MV-4-11 (cell line): ENCODE data around the gene GP1BB.
A peak's percentile ranks its signal among the peaks of the same experiment; 100 is the strongest.

Source experiments
- DNase-seq: peaks from one replicate; lab custom pipeline; 2025; lab: John Stamatoyannopoulos, UW

Gene GP1BB

DNA sequence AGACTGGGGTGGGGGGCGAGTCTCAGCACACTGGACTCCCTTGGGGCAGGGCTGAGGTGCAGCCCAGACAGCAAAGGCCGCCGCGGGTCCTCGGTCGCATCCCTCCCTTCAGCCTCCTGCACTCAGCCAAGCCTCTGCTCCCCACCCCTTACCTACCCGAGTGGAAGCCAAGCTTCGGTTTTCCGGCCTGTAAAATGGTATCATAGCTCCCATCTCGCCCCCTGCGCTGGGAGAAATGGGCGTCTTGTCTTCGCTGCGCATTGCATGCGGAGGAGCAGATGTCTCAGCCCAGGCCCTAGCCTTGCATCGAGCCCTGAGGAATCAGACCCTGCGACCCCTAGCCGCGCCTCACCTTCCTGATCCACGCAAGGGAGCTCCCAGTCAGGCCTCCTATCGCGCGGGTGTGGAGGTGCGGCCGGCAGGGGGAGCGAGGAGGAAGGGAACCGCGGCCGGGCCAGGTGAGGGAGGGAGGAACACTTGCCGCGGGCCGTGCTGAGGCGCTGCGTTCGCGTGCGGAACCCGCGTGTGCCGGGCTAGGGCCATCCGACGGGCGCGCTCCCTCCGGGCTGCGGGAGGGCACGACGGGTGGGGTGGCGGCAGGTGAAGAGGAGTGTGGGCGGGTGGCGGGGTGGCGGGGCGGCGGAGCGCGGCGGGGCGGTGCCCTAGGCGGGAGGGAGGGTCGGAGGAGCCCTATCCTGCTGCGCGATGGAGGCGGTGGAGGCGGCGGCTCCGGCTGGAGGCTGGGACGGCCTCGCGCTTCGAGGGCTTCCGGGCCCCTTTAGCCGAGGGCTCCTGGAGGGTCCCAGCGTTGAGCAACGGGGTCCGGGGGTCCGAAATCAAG lies 33.2 kb downstream of the GP1BB start:
- DNase-seq = no peak

DNA sequence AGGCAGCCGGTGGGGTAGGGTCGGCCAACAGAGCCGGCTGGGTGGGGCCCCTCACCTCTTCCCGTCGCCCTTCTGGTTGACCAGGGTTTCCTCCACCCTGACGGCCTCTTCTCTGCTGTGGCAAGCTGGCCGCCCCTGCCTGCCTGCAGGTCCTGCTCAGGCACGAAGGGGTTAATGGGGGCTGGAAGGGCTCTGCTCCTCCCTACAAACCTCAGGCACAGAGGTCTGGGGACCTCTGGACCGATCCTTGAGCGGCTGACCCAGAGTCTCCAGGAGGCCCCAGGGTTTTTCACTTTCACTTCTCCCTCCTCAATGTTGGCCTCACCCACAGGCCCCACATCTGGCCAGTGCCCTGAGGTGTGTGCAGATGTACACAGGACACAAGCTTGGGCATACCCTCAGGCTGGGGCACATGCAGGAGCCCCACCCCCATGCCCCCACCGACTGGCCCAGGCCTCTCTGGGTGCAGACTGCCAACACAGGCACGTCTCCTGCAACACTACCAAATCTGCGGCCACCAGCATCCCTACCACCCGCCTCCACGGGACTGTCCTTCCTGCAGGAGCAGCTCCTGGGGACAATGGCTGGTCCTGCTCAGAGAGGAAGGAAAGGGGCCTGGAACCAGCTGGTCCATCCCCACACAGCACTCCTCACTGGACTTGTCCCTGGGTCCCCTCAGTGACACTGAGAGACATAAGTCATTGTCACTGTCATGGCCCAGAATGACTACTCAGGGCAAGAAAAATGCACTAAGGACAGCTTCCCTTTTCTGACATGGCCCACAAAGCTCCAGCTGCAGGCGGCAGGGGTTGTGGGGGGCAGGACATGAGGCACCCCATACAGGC lies 34.0 kb downstream of the GP1BB start:
- DNase-seq = peak; percentile 89

DNA sequence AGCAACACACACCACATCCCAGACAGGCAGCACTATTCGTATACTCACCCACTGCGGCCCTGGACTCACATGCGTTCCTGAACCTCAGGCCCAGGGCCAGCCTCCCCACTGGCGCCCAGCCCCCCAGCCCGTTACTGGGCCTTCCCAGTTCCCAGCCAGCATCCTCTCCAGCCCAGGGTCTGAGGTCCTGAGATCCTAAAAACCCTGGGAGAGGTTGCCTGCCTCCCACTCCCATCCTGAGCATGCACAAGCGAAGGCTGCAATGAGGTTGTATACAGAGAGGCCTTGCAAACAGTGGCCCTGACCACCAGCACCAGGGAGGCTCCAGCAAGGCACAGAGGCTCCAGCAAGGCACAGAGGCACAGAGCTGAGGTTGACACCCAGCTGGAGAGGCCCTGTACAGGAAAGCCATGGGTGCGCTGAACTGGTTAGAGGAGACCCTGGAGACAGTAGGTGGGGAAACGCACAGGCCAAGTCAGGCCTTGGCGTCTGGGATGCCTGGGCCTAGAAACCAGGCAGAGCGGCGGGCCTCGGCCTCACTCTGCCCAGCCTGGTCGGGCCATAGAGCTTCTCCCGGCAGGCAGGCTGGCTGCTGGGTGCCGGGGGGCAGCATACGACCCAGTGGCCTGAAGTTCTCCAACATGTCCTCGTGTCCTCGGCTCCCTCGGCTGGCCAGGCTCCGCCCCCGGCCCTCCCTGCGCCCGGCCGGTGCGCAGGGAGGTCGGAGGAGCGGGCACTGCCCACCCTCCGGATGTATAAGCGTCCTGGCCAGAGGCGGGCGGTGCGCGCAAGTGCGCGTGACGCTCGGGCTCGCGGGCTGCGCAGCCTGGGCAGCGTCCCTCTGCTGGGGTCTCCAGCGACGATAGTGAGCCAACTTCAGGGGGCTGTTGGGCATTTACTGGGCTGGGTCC lies 34.9 kb downstream of the GP1BB start:
- DNase-seq = no peak

DNA sequence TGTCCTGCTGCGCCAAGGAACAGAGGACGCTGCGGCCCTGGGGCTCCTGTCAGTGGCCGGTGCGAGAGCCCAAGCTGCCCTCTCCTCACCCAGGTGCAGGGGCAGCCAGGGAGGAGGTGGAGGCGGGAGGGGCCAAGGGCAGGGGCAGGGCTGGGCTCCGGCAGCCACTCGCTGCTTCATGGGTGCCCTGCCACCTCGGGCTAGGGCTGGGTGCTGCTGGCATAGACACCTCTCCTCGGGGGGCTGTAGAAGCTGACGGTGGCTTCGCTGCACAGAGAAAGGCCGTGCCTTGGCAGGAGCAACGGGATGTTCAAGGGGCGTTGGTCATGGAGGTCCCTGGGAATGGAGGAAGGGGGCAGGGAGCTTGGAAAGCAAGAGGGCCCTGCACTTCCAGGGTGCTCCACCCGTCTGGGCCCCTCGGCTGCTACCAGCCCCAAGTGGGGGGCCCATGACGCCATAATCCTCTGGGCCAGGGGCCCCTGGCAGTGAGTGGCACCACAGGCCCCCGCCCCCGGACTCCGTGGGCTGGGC lies 35.6 kb downstream of the GP1BB start:
- no peak for DNase-seq

DNA sequence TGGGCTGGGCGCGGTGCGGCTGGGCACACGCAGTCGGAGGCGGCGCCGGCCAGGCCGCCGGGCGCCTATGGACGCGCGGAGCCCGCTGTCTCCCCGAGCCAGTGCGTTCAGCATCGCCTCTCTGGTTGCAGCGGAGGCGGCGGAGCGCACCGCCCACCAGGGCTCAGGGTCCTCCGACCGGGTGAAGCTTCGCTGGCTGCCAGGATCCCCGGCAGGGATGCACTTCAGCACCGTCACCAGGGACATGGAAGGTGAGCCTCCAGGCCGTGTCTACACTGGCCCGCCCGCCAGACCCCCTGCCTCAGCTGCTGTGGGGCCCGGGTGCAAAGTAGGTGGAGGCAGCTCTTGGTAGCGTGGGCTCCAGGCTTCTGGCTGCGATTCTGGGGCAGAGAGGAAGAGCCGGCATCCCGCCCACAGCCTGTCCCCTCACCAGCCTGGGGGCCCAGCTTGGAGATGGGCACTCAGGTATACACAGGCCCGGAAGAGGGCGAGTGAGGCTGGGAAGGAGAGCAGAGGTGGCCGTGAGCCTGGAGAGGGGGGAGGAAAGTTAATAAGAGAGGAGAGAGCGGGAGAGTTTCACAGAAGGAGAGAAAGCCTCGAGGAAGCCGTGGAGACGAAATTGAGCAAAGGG lies 36.2 kb downstream of the GP1BB start:
- DNase-seq = no peak

DNA sequence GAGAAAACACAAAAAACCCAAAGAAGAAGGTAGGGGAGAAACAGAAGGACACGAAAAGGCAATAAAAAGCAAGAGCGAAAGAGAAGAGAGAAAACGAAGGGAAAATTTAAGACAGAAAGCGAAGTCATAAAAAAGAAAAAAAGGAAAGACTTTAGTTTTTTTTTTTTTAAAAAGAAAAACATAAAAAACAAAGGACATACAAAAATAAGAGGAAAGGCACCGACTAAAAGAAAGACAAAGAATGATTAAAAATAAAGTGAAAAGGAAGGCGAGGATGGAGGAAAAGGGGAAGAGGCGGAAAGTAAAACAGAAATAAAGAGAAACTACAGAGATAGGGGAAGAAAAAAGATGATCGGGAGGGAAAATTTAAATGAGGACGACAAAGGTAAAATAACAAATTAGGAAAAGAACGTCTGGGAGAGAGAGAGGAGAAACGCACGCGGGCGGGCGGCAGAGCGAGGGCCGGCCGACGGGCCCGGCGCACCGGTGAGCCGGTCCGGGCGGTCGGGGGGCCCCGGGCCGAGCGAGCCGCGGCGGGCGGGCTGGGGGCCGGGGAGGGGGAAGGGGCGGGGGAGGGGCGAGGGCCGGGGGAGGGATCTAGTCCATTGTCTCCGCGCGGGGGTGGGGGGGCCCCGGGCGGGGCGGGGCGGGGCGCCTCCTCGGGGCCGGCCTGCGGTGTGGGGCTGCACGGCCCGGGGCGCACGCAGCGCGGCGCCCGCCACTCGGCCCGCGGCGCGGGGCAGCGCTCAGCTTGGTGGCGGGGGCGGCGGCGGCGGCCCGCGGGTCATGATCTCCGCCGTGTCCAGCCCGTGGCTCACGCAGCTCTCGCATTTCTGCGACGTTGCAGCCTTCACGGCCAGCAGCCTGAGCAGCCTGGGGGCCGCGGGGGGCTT lies 37.0 kb downstream of the GP1BB start, which contains the start of gene TBX1:
Gene TBX1 (plus strand): TSS at position 721 of the 893 bp plus-strand sequence. CDS start 66 bp downstream, at position 787.
- DNase-seq = no peak

DNA sequence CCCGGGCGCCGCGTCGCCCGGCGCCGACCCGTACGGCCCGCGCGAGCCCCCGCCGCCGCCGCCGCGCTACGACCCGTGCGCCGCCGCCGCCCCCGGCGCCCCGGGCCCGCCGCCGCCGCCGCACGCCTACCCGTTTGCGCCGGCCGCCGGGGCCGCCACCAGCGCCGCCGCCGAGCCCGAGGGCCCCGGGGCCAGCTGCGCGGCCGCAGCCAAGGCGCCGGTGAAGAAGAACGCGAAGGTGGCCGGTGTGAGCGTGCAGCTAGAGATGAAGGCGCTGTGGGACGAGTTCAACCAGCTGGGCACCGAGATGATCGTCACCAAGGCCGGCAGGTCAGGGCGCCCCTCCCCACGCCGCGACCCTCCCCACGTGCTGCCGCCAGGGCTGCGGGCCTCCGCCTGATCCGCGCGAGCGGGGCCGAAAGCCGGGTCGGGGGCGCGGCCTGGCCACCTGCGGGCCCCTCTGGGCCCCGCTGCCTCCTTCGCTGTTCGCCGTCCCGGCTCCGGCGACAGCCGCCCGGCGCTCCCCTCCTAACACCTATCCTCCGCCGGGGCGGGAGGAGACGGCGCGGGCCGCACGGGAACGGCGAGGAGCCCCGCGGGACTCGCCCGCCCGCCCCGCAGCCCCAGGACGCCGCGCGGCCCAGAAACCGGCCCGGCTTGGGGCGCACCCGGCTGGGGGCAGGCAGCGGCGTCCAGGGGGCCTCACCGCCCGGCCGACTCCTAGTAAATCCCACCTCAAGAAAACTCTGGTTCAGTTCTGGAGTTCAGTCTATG lies 37.8 kb downstream of the GP1BB start:
- DNase-seq = no peak

DNA sequence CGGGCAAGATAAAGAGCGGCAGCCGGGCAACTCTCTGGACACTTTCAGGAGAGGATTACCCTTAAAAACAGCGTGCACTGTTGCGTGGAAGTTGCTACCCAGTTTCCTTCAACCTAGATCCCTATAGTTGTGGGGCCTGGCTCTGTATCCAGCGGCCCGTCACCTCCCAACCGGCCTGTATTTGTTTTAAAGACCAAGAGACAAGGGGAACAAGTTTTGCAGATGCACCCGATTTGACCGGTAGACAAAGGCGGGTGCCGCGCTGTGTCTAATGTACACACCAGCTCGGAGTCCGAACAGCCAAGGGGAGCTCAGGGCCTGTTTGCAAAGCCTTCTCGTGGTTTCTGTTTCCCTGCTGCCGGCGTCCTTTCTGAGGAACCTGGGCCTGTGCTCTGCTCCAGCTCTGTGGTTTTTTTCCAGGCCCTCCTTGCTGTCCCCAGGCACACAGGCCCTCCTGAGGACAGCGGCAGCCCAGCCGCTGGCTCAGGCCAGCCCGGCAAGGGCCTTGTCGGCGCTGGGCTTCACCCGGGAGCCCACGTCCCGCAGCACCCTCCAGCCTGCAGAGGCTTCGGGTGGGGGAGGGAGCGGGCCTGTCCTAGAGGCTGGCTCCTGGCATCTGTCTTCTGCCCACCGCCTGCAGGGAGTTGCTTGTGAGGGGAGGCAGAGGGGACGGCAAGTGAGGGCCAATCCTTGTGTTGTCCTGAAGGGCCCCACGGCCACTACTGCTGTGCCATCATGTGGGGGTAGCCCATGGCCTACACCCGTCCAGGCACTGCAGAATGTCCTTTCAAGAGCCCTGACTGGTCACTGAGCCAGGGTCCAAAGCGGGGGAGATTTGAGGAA lies 38.6 kb downstream of the GP1BB start:
- peak; percentile 23 for DNase-seq

DNA sequence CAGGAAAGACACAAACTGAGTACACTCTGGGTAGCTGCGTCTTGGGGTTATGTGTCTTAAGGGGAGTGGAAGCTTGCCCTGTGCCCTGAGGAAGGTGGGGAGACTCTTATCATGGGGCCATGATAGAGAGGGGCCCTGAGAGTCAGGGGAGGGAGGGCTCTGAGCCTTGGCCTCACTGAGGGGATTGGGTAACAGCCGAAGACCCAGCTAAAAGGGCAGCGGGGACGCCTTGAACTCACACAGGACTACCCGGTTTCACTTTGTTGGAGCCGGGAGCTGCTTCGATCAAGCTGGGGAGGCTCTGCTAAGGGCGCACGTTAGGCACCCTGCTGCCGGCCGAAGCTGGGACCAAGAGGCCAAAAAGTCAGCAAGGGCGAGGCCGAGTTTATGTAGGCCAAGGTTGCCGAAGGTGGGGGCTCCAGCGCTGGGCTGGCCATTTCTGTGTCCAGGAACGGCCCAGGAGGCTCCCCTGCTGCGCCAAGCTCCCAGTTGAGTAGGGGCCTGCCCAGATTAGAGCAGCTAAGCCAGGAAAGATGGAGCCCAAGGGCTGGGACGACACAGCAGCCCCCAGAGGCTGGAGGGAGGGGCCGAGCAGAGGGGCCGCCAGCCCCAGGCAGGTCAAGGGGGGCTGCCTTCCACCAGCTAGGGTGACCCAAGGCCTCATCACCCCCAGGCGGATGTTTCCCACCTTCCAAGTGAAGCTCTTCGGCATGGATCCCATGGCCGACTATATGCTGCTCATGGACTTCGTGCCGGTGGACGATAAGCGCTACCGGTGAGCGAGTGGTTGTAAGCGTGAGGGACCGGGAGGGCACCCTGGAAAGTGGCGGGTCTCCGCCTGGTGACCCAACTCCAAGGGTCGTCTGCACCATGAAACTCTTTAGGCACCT lies 39.5 kb downstream of the GP1BB start:
- no peak for DNase-seq

DNA sequence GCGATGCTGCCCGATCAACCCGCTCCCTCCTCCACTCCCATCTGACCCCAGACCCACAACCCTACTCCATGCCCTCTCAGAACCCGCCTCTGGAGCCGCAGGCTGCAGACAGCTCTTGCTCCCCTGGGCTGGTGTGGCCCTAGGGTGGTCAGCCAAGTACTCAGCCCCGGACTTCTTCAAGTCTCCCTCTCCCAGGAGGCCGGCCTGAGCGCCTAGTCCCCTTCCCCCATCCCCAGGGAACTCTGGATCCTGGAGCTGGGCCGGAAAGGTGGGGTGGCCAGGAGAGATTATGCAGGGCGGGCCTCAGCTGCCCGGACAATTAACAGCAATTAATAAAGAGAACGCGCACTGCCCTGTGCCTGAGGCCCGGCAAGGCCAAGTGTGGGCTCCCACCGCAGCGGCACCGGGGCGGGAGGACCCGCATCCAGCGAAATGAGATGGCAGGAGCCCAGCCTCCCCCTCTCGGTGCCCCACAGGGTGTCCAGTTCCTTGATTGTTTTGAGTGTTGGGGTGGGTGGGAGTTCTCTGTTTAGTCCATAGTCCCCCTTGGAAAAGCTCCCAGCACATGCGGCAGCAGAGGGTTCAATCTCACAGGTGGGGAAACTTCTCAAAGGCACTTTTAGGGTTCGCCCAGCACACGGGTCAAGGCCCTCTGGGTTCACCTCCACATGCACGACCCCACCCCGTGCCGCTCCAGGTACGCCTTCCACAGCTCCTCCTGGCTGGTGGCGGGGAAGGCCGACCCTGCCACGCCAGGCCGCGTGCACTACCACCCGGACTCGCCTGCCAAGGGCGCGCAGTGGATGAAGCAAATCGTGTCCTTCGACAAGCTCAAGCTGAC lies 40.3 kb downstream of the GP1BB start:
- DNase-seq = no peak

DNA sequence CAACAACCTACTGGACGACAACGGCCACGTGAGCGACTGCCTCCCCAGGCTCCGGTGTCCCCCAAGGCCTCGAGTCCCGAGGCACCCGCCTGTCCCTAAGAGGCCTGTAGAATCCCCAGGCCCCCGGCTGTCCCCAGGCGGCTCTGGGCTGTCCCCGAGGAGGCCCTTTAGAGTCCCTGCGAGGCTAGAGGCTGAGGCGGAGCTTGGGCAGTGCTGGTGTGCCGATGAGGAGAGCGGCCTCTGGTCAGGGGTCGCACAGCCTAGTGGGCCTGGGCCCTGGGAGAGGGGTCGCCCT lies 40.9 kb downstream of the GP1BB start:
- DNase-seq = no peak

DNA sequence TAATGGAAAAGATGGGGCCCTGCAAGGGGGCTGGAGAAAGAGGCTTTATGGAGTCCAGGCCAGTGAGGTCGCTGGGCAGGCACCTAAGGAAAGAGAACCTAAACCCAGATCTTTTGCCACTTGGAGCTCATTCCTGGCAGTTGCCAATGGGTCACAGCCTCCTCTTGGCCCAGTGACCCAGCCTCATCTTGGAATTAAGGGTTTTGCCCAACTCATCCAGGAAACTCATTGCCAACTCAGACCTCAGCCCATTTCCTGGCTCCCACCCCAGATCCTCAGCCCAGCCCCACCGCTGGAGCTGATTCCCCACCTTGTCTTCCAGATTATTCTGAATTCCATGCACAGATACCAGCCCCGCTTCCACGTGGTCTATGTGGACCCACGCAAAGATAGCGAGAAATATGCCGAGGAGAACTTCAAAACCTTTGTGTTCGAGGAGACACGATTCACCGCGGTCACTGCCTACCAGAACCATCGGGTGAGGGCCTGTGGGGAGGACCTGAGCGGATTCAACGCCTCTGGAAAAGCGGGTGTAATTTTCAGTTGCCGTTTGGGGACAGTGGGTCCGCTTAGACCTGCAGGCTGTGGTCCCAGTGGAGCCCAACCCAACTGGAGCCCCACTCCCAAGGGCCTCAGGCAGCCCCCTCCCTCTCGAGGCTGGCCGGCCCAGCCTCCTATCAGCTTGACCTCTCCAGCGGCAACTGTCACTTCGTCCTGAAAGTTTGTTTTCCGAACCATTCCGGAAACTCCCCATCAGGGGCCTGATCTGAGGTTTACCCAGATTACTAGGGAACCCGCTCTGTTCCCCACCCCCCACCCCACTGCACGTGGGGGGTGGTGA lies 41.5 kb downstream of the GP1BB start:
- no peak for DNase-seq

DNA sequence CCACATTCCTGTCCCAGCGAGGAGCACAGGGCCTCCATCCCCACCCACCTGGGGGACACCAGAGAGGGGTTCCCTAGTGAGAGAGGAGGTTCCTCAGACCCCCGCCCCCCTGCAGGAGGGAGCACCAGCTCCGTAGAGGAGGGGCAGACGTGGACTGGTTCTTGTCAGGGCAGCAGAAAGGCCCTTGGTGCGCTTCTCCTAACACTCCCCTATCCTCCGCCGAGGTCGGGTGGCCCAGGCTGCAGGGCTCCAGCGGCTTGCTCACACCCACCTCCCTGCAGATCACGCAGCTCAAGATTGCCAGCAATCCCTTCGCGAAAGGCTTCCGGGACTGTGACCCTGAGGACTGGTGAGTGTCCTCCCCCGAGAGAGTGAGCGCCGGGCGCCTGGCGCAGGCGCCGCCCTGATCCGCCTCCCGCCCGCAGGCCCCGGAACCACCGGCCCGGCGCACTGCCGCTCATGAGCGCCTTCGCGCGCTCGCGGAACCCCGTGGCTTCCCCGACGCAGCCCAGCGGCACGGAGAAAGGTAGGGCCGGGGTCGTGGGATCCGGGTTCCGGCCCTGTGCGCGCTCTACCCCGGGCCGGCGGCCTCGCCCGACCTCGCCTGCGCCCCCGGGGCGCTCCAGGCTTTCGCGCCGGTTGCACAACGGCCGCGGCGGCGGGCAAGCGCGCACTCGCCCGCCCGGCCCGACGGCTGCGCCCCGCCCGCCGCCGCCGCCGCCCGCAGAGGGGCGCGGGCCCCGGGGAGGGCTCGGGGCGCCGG lies 42.3 kb downstream of the GP1BB start:
- DNase-seq = peak; percentile 70

DNA sequence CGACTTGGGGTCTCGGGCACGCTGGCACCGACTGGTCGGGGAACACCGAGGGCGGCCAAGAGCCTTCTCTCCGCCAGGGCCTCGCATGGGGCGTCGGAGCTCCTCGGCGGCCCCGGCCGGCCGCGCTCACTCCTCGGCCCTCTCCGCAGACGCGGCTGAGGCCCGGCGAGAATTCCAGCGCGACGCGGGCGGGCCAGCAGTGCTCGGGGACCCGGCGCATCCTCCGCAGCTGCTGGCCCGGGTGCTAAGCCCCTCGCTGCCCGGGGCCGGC lies 42.8 kb downstream of the GP1BB start:
- DNase-seq = no peak
